D341Med (cell line): ENCODE results near the gene ZNF581.

Experiments used
- DNase-seq: peaks from one replicate; pipeline ENCODE4 v3.0.0; 2012; ENCODE audit warnings: low spot score

The ZNF581 gene

DNA sequence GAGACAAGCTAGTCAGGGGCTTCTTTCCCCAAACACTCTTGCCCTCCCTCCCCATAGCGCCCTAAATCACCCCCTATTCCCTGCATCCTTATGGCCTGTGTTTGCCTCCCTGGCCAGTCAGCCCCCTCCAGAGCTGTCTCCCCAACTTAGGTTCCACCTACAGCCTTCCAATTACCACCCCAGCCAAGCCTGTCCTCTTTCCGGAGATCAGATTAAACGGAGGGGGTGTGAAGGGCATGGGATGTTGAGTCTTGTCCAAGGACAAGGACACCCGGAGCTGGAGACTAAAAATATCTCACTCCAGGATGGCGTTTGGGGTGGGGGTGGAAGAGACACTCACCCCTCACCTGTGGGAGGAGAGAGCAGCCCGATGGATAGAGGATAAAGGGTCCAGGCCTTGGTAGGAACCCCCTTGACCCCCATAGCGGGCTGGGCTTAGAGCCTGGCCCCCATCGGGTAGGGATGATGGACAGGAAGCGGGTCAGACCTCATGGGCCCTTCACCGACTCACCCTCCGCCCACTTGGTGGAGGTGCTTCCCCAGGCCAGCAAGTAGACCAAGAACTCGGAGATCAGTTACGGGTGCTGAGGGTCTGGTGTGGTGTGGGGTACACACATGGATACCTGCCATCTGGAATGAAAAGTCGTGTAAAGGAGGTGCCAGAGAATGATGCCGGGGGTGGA, 32.0 kb upstream of the ZNF581 start:
- no peak for DNase-seq

DNA sequence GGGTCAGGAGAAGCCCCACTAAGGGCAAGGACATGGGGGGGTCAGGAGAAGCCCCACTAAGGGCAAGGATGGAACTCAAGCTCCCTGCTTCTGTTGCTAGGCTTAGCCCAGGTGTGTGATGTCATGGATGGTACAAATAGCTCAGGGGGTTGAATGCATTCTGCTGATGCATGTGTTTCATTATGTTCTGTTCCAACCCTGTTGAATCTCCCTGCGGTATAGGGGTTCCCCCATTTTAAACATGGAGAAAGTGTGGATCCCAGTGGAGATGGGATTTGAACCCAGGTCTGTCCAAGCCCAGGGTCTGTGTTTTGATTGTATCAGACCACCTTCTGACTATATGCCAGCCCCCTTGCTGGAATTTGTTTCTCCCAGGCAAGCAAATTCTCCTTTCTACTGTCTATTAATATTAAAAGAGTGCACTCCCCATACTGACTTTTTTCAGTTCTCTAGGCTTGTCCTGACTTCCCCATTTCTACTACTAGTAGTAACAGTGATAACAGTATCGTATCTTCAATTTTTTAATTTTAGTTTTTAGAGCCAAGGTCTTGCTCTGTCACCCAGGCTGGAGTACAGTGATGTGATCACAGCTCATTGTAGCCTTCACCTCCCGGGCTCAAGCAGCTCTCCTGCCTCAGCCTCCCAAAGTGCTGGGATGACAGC, 31.3 kb upstream of the ZNF581 start:
- DNase-seq, result no peak

DNA sequence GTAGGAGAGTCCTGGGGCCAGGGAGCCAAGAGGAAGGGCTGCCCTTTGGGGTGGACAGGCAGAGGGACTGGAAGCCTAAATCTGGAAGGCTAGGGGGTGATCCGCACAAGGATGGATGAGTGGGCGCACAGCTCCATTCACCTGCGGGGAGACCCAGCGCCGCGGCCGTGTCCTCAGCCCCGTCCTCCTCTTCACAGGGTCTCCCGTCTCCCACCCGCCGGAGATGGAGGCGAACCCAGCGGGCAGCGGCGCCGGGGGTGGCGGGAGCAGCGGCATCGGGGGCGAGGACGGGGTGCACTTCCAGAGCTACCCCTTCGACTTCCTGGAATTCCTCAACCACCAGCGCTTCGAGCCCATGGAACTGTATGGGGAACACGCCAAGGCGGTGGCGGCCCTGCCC, 30.1 kb upstream of the ZNF581 start:
- no peak for DNase-seq

DNA sequence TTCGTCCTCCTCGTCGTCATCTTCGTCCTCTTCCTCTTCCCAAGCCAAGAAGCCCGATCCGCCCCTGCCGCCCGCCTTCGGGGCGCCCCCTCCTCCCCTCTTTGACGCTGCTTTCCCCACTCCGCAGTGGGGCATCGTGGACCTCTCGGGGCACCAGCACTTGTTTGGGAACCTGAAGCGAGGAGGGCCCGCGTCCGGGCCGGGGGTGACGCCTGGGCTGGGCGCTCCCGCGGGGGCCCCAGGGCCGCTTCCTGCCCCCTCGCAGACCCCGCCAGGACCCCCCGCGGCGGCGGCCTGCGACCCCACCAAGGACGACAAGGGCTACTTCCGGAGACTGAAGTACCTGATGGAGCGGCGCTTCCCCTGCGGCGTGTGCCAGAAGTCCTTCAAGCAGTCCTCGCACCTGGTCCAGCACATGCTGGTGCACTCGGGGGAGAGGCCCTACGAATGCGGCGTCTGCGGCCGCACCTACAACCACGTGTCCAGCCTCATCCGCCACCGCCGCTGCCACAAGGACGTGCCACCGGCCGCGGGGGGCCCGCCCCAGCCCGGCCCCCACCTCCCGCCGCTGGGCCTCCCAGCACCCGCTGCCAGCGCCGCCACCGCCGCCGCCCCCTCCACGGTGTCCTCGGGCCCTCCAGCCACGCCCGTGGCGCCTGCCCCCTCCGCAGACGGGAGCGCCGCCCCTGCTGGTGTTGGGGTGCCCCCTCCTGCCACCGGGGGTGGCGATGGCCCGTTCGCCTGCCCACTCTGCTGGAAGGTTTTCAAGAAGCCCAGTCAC, 29.3 kb upstream of the ZNF581 start:
- DNase-seq, result no peak

DNA sequence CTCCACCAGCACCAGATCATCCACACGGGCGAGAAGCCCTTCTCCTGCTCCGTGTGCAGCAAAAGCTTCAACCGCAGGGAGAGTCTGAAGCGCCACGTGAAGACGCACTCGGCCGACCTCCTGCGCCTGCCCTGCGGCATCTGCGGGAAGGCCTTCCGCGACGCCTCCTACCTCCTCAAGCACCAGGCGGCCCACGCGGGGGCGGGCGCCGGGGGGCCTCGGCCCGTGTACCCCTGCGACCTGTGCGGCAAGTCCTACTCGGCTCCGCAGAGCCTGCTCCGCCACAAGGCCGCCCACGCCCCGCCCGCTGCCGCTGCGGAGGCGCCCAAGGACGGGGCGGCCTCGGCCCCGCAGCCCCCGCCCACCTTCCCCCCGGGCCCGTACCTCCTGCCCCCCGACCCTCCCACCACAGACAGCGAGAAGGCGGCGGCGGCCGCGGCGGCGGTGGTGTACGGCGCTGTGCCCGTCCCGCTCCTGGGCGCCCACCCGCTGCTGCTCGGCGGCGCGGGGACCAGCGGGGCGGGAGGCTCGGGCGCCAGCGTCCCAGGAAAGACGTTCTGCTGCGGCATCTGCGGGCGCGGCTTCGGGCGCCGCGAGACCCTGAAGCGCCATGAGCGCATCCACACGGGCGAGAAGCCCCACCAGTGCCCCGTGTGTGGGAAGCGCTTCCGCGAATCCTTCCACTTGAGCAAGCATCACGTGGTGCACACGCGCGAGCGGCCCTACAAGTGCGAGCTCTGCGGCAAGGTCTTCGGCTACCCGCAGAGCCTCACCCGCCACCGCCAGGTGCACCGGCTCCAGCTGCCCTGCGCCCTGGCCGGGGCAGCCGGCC, 28.5 kb upstream of the ZNF581 start:
- DNase-seq, result no peak

DNA sequence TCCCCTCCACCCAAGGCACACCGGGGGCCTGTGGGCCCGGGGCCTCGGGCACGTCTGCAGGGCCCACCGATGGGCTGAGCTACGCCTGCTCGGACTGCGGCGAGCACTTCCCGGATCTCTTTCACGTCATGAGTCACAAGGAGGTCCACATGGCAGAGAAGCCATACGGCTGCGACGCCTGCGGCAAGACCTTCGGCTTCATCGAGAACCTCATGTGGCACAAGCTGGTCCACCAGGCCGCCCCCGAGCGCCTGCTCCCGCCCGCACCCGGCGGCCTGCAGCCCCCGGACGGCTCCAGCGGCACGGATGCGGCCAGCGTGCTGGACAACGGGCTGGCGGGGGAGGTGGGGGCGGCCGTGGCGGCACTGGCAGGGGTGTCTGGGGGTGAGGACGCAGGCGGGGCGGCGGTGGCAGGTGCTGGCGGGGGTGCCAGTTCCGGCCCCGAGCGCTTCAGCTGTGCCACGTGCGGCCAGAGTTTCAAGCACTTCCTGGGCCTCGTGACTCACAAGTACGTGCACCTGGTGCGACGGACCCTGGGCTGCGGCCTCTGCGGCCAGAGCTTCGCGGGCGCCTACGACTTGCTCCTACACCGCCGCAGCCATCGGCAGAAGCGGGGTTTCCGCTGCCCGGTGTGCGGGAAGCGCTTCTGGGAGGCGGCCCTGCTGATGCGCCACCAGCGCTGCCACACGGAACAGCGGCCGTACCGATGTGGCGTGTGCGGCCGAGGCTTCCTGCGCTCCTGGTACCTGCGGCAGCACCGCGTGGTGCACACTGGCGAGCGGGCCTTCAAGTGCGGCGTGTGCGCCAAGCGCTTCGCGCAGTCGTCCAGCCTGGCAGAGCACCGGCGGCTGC, 27.7 kb upstream of the ZNF581 start:
- DNase-seq, result no peak

DNA sequence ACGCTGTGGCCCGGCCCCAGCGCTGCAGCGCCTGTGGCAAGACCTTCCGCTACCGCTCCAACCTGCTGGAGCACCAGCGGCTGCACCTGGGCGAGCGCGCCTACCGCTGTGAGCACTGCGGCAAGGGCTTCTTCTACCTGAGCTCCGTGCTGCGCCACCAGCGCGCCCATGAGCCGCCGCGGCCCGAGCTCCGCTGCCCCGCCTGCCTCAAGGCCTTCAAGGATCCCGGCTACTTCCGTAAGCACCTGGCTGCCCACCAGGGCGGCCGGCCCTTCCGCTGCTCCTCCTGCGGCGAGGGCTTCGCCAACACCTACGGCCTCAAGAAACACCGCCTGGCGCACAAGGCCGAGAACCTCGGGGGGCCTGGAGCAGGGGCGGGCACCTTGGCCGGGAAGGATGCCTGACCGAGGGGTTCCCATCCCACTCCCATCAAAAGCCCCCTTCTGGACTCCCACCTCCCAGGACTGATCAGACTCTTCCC, 27.0 kb upstream of the ZNF581 start:
- no peak for DNase-seq

DNA sequence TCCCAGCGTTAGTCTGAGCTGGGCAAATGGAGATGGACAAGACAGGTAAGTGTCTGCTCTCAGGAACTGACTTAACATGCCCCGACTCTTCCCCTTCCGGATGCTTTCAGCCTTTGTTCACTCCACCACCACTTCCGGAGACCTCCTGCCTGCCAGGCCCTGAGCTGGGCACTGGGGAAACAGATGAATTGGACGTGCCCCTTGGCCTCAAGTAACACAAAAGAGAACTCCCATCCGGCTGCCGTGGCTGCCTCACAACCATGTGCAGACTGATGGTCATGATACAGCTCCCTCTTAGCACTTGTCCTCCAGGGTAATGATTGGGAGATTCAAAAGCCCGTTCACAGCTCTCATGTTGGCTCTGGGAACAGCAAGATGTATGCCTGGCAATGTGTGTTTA, 26.0 kb upstream of the ZNF581 start:
- no peak for DNase-seq

DNA sequence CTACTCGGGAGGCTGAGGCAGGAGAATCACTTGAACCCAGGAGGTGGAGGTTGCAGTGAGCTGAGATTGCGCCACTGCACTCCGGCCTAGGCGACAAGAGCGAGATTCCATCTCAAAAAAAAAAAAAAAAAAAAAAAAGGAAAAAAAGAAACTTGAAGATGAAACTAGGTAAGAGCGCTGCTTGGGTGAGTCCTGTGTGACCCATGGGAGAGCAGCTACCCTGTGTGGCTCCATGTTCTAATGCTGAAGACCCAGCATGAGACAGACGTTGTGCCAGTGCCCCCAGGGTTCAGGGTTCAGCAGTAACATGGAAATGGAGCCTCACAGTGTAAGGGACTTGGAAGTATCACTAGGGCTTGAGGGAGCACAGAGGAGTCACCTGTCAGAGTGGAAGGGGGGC, 25.0 kb upstream of the ZNF581 start:
- no peak for DNase-seq

DNA sequence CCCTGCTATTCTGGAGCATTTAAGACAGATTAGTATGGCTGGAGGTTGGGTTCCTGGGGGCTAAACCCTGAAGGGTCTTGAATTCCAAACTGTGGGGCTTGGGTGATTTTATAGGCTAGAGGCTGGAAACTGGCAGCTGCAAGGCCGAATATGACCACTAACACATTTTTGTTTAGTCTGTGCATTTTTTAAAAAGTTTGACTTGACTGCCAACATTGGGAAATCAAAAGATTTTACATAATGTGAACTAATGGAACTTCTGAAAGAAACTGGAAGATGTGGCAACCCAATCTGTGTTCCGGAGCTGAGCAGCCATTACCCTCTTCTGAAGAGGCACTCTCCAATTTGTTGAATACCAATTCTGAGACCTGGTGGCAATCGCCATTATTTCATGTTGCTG, 24.2 kb upstream of the ZNF581 start:
- DNase-seq, result no peak

DNA sequence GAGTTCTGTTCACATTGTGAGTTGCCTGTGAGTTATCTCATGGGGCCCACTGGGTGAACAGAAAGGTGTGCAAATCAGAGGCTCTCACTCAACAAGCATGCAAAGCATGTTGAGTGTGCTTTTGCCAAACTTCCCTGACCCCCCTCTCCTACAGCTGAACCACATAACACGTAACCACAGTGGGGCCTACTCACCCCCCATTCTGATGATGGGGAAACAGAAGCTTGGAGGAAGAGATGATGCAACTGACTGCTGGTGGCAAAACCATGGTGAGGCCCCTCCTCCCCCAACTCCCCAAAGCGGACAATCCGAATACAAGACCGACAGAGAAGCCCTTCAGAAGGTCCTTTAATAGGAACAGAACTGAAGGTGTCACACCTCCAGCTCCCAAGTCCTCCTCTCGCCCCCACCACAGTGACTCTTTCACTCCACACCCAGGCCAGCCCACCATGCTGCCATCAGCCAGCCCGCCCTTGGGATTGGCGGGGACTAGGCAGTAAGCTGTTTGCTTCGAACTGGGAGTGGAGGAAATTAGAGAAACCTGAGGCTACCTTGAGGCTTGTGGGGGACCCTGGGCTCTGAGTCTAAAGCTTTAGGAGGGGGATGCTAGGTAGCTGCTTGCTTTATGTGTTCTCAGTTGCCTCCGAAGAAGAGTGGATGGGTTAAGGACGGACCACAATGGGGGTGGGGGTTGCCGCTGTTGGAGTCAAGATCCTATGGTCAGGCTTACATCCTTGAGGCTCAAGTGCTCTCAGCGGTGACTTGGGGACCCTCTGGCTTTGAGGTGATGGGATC, 22.8 kb upstream of the ZNF581 start:
- DNase-seq, result no peak

DNA sequence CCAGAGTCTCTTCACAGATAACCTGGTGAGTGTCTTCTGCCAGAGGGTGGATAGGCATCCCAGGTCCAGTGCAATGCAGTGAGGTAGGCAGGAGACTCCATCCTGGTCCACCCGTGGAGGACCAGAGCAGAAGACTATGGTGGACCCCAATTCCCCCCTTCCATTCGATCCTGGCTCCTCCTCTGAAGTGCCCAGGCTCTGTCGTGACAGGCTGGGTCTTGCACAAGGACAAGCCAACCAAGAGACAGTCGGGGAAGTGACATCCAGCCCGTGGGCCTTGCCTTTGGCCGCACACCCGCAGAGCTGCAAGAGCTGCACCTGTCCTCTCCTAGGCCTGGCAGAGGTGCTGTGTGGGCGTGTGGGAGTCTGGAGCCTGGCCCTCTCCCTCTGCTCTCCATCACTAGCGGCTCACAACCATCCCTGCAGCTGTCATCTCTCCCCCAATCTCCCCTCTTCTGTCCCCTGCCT, 22.2 kb upstream of the ZNF581 start:
- no peak for DNase-seq

DNA sequence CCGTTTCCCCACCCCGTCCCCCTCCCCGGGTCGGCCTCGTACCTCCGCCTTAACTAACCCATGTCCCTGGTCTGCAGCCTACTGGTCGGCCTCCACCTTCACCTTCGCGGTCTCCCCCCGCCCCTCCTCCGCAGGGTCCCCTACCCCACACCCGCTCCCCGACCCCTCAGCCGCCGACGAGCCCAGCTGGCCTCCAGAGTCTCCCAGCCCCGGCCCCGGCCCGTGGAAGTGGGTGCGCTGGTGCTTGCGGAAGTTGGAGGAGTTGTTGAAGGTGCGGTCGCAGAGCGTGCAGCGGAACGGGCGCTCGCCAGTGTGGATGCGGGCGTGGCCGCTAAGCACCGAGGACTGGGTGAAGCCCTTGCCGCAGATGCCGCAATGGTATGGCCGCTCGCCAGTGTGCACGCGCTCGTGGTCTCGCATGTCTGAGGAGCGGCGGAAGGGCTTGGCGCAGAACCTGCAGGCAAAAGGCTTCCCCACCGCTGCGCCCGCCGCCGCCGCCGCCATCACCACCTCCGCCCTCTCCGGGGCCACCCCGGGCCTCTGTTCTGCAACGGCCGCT, 21.7 kb upstream of the ZNF581 start:
- no peak for DNase-seq

DNA sequence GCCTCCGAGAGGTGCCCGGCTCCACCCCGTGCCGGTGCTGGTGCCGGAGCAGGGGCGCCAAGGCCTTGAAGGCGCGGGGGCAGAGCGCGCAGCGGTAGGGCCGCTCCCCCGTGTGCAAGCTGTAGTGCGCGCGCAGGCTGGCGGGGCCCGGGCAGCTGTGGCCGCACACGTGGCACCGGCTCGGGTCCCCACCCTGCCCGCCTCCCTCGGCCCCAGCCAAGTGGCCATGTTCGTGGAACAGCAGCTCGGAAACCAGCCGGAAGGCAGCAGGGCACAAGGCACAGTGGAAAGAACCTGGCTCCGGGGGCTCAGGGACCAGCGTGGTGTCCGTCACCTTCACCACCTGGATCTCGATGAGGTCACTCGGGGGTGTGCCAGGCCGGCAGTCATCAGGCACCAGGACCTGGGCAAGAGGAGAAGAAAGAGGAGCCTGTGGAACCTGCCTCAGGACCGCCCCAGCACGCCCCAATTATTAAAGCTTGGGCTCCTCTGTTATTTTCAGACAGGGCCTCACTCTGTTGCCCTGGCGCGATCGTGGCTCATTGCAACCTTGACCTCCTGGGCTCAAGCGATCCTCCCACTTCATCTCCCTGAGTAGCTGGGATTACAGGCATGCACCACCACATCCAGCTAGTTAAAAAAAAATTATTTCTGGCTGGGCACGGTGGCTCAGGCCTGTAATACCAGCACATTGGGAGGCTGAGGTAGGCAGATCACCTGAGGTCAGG, 21.0 kb upstream of the ZNF581 start:
- no peak for DNase-seq

DNA sequence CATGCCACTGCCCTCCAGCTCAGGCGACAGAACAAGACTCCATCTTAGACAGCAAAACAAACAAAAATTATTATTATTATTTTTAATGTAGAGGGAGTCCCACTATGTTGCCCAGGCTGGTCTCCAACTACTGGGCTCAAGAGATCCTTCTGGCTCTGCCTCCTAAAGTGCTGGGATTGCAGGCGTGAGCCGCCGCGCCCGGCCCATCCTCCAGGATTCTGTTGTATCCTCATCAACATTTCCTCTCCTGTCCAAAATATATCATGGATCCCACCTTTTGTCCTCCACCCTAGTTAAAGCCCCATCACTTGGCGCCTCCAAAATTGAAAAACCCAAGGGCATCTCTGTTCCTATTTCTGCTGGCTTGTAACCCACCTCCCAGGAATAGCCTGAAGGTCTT, 20.3 kb upstream of the ZNF581 start:
- DNase-seq, result no peak

DNA sequence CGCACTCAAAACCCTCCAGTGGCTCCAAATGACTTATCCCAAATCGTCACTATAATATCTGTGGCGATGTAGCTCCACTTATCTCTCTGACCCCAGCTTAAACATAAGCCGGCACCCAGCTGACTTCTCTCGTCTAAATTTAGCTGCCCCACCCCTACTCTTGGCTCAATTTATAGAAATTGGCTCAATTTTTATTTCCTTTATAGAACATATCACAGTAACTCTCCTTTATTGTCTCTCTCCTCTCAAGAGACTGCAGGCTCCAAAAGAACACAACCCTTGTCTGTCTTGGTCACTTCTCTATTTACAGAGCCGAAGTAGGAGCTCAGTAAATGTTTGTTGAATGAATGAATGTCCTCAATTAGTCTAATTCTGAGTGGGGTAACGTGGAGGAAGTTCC, 19.9 kb upstream of the ZNF581 start:
- DNase-seq, result no peak

DNA sequence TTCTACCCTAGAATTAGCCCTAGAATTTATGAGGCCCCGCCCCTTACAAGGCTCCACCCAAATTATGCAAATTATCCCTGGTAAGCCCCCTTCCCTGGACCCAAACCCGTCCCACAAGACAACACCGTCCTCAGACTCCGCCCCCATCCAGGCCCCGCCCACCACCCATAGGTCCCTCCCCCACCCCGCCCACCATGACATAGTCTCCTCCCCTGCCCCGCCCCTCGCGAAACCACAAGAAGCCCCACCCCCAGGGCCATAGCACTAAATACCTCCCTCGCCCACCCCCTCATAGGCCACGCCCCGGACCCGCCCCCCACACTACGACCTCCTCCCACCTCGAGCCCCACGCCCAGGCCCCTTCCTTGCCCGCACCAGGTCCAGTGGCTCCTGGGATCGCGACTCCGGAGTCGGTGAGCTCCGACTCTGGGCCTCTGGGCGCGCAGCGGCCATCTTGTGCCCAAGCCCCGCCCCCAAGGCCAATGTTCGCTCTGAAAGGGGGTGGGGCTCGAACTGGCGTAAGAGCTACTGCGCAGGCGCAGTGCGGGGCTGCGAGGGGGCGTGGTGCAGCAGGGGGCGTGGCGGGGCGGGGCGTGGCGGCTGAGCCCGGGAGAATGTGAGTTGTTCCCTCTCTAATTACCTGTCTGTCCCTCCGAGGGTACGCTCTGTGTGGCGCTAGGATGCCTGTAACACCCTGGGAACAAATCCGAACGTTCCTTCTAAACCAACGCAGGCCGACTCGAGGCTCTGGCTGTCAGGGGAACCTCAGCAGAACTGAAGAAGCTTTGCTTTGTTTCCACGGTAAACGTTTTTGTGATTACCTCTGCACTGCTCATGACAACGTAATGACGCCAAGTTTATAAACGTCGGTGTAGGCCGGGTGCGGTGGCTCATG, 19.1 kb upstream of the ZNF581 start, which contains the start of gene ZNF784:
Gene ZNF784 (minus strand): TSS at position 458 of the 895 bp plus-strand sequence. CDS start 5 bp downstream, at position 453.
- peak; percentile 97 for DNase-seq

DNA sequence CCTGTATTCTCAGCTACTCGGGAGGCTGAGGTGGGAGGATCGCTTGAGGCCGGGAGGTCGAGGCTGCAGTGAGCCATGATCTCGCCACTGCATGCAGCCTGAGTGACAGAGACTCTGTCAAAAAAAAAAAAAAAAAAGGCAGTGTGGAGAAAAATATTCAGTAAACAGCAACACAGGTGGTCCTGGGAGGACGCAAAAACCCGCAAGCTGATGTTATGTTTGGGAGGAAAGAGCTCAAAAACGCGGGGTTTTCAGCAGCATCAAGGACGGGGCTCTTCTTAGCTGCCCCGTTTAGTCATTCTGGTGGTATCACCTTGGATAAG, 18.5 kb upstream of the ZNF581 start:
- DNase-seq, result no peak
